T-cell (primary cell): ENCODE measurements around the gene PRMT5. TPM values are rescaled to one million over a fixed set of nuclear protein-coding genes. Genes with fewer than 3 reads are reported as not detected.

Source experiments
- ATAC-seq, 4 experiments: fragments of 200-7000 bp in 3 of 4; fragments of 150-1000 bp in 1 of 4; cut with Tn5 transposase; replicated peaks in 1 of 4; 1 replicate in 3 of 4; 2 replicates in 1 of 4; pipeline ENCODE4 v1.10.0; 2021; ENCODE audit warnings: moderate library complexity in 3 of 4, mild to moderate bottlenecking in 2 of 4, moderate number of reproducible peaks in 1 of 4
- CTCF ChIA-PET, 2 donors: fragments of 300-600 bp; sonication (Branson Sonifier 250); formaldehyde crosslinking; loops; one replicate each; lab custom pipeline; 2022; ENCODE audit warnings: antibody characterized with exemption in 2 of 2; lab: Charles Lee
- POLR2A ChIA-PET, 2 donors: fragments of 300-600 bp; sonication (Branson Sonifier 250); formaldehyde crosslinking; loops; one replicate each; lab custom pipeline; 2022; ENCODE audit warnings: antibody characterized with exemption in 2 of 2; lab: Charles Lee
- DNase-seq, 35 experiments: peaks; one replicate each; pipeline versions ENCODE4 v3.0.0 to v3.0.0-alpha.2; 2013 to 2023
- H3K27ac ChIP-seq: one replicate; pipeline ENCODE4 v1.5.1; 2013; ENCODE audit warnings: low read length
- H3K27me3 ChIP-seq, 2 experiments: replicated peaks in 1 of 2; 1 replicate in 1 of 2; 2 replicates in 1 of 2; pipeline versions ENCODE4 v1.6.1 to v1.7.0; 2013; ENCODE audit warnings: low read length in 1 of 2, mixed read lengths in 1 of 2; ENCODE audit not compliant: control insufficient read depth in 2 of 2, insufficient read depth in 2 of 2; ENCODE audit errors: extremely low read depth in 1 of 2
- H3K36me3 ChIP-seq, 2 donors: 1 replicate in 1 of 2; 2 replicates in 1 of 2; pipeline versions ENCODE4 v1.6.1 to v1.7.0; 2013; ENCODE audit warnings: low read length in 1 of 2; ENCODE audit not compliant: control insufficient read depth in 2 of 2, insufficient read depth in 1 of 2; ENCODE audit errors: extremely low read depth in 1 of 2
- H3K4me1 ChIP-seq, 2 experiments: 1 replicate in 1 of 2; 2 replicates in 1 of 2; pipeline versions ENCODE4 v1.6.1 to v1.7.0; 2013; ENCODE audit warnings: low read length in 2 of 2, mixed read lengths in 1 of 2; ENCODE audit not compliant: insufficient read depth in 2 of 2, control insufficient read depth in 1 of 2; ENCODE audit errors: extremely low read depth in 1 of 2
- H3K4me3 ChIP-seq, 2 donors: 1 replicate in 1 of 2; 2 replicates in 1 of 2; pipeline versions ENCODE4 v1.5.1 to v1.7.0; 2013; ENCODE audit warnings: mild to moderate bottlenecking in 2 of 2, low read length in 1 of 2, moderate library complexity in 1 of 2; ENCODE audit not compliant: control insufficient read depth in 1 of 2; ENCODE audit errors: extremely low read depth in 1 of 2
- H3K9me3 ChIP-seq: 2 replicates; pipeline ENCODE4 v1.7.0; 2013
- H3K27ac Mint-ChIP-seq, 2 donors: one replicate each; pipeline ENCODE4 v1.8.0; 2020 to 2021; ENCODE audit warnings: mild to moderate bottlenecking in 2 of 2, mixed read lengths in 2 of 2
- H3K27me3 Mint-ChIP-seq, 2 donors: one replicate each; pipeline ENCODE4 v1.8.0; 2021 to 2022; ENCODE audit warnings: mixed read lengths in 2 of 2
- H3K36me3 Mint-ChIP-seq: one replicate; pipeline ENCODE4 v1.8.0; 2021; ENCODE audit warnings: mixed read lengths
- H3K4me1 Mint-ChIP-seq, 3 donors: one replicate each; pipeline ENCODE4 v1.8.0; 2020 to 2022; ENCODE audit warnings: mixed read lengths in 3 of 3, mild to moderate bottlenecking in 1 of 3
- H3K4me3 Mint-ChIP-seq, 3 donors: one replicate each; pipeline ENCODE4 v1.8.0; 2020 to 2022; ENCODE audit warnings: mild to moderate bottlenecking in 3 of 3, mixed read lengths in 3 of 3, moderate library complexity in 3 of 3
- H3K9me3 Mint-ChIP-seq, 3 donors: one replicate each; pipeline ENCODE4 v1.8.0; 2020 to 2022; ENCODE audit warnings: mixed read lengths in 3 of 3
- WGBS: methylation state at CpG from one replicate; pipeline ENCODE4 v1.1.5; 2013; ENCODE audit warnings: missing lambda C conversion rate; ENCODE audit not compliant: insufficient coverage; 5-methylcytosine and 5-hydroxymethylcytosine counted together
- total RNA-seq, 35 experiments: library from RNA in 6 of 35; stranded (reverse) in 6 of 35; fragments of 120-200 nt in 1 of 35; gene quantifications; one replicate each; pipeline versions ENCODE4 v1.2.1 to v1.2.4 and lab custom pipeline; 2013 to 2026

PRMT5 gene
- total RNA-seq, 5 donors from 2014 or later (not counting 1 experiment from before 2014, with no cell fraction given) = 17.7 to 45.3 (median 37.5) TPM

- H3K4me1 Mint-ChIP-seq = peaks cover 46 to 54% (median 52%) of the 10 kb centered on the region in 3 donors
- Histone ChIP-seq H3K36me3 (peaks cover 0 to 9% of the 10 kb centered on the region in 2 donors), H3K27ac (no peak within 1 kb of the TSS), H3K4me1 (peaks cover 12 to 42% of the 10 kb centered on the region in 2 experiments), H3K9me3 (no peaks in the 10 kb centered on the region), H3K27me3 (no peaks in the 10 kb centered on the region), H3K4me3 (no peak within 1 kb of the TSS)
- 87% methylated on average over 11 of the region's 15 CpGs for WGBS
- ATAC-seq (no peak), DNase-seq (no peak)
- H3K27ac Mint-ChIP-seq = peak within 1 kb of the TSS; percentile 52 to 80
- ChIA-PET CTCF (interaction anchor here (0.7 to 2.0 kb wide), 4 partner anchors 10 to 313 kb away, joined by 3 to 7 read pairs (median 5); no protein-coding TSS in a partner anchor), POLR2A (no interaction called here)
- H3K36me3 Mint-ChIP-seq = peaks cover 10% of the 10 kb centered on the region
- no peaks in the 10 kb centered on the region for H3K9me3 Mint-ChIP-seq
- H3K27me3 Mint-ChIP-seq = no peaks in the 10 kb centered on the region
- H3K4me3 Mint-ChIP-seq = no peak within 1 kb of the TSS
These were observed 45.8 kb downstream of the PRMT5 start, which contains the start of gene REM2 for GRCh38 chr14:22883173-22883976. REM2 (plus strand) TSS chr14:22883222; CDS start chr14:22883288, 66 bp downstream.

- peak in 1 of 4 experiments; percentile 30 for ATAC-seq
- 83% methylated on average over 3 of the region's 6 CpGs for WGBS
- Histone ChIP-seq H3K36me3 (peaks cover under 1 to 16% of the 10 kb centered on the region in 2 donors), H3K27me3 (no peaks in the 10 kb centered on the region), H3K27ac (no peak overlapping the region), H3K9me3 (no peaks in the 10 kb centered on the region), H3K4me1 (peaks cover 7 to 35% of the 10 kb centered on the region in 2 experiments), H3K4me3 (no peak overlapping the region)
- DNase-seq = peak in 22 of 35 experiments; percentile 13 to 68 (median 31)
- no peak overlapping the region for H3K4me3 Mint-ChIP-seq
- H3K4me1 Mint-ChIP-seq = peaks cover 38 to 51% (median 49%) of the 10 kb centered on the region in 3 donors
- POLR2A ChIA-PET = interaction anchor here in 1 of 2 donors (1.1 kb wide), 1 partner anchor 14 kb away, joined by 3 read pairs; no protein-coding TSS in a partner anchor
- peaks cover 18% of the 10 kb centered on the region for H3K36me3 Mint-ChIP-seq
- CTCF ChIA-PET = interaction anchor here (0.6 to 2.1 kb wide), 8 partner anchors 9 to 903 kb away, joined by 3 to 13 read pairs (median 4); no protein-coding TSS in a partner anchor
- no peaks in the 10 kb centered on the region for H3K27me3 Mint-ChIP-seq
- H3K27ac Mint-ChIP-seq = no peak overlapping the region
- H3K9me3 Mint-ChIP-seq = no peaks in the 10 kb centered on the region
These were observed 46.5 kb downstream of the PRMT5 start for GRCh38 chr14:22882529-22883172.

DNA sequence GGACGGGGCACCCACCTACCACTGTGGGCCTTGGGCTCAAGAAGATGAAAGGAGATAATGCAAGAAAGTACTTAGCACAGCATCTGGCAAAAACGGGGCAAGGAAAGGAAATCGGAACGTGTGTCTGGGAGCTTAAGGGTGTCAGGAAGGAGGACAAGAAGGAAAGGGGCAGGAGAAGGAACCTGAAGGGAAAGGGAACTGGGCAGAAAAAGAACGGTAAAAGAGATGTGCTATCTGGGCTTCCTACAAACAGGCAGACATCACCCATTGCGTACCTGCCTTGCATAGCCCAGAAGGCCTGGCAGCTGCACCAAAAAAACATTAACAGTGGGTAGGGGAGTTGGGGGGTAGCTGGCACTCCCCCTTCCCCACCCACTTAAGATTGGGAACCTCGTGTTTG, 47.1 kb downstream of the PRMT5 start:
- Mint-ChIP-seq H3K4me3 (no peak overlapping the region), H3K4me1 (peaks cover 33 to 45% (median 43%) of the 10 kb centered on the region in 3 donors), H3K27ac (peak overlapping the region; percentile 0 to 5), H3K36me3 (peaks cover 20% of the 10 kb centered on the region), H3K27me3 (no peaks in the 10 kb centered on the region), H3K9me3 (no peaks in the 10 kb centered on the region)
- Histone ChIP-seq H3K4me1 (peaks cover 2 to 29% of the 10 kb centered on the region in 2 experiments), H3K36me3 (peaks cover 4 to 22% of the 10 kb centered on the region in 2 donors), H3K9me3 (no peaks in the 10 kb centered on the region), H3K27me3 (no peaks in the 10 kb centered on the region), H3K4me3 (no peak overlapping the region), H3K27ac (no peak overlapping the region)
- 68% methylated on average over 3 of the region's 7 CpGs for WGBS
- CTCF ChIA-PET = interaction anchor here (1.1 to 2.1 kb wide), 2 partner anchors 9 to 29 kb away, joined by 3 to 13 read pairs; no protein-coding TSS in a partner anchor
- DNase-seq (no peak), ATAC-seq (no peak)
- POLR2A ChIA-PET = interaction anchor here in 1 of 2 donors (1.1 kb wide), 1 partner anchor 14 kb away, joined by 3 read pairs; no protein-coding TSS in a partner anchor

- H3K9me3 Mint-ChIP-seq = no peaks in the 10 kb centered on the region
- POLR2A ChIA-PET = interaction anchor here in 1 of 2 donors (0.7 kb wide), 1 partner anchor 72 kb away, joined by 3 read pairs; no protein-coding TSS in a partner anchor
- no peak overlapping the region for H3K27ac ChIP-seq
These were observed 50.6 kb downstream of the PRMT5 start for GRCh38 chr14:22878271-22879246.

GRCh38 chr14:22877000-22877501, 52.1 kb downstream of the PRMT5 start:
- Mint-ChIP-seq H3K4me1 (peaks cover 22 to 47% (median 35%) of the 10 kb centered on the region in 3 donors), H3K9me3 (no peaks in the 10 kb centered on the region), H3K4me3 (no peak overlapping the region), H3K27me3 (no peaks in the 10 kb centered on the region), H3K36me3 (peaks cover 43% of the 10 kb centered on the region), H3K27ac (no peak overlapping the region)
- 96% methylated on average over 16 of the region's 22 CpGs for WGBS
- ChIA-PET POLR2A (no interaction called here), CTCF (no interaction called here)
- DNase-seq (no peak), ATAC-seq (no peak)
- Histone ChIP-seq H3K4me1 (peaks cover 5 to 37% of the 10 kb centered on the region in 2 experiments), H3K9me3 (no peaks in the 10 kb centered on the region), H3K36me3 (peaks cover 17 to 60% of the 10 kb centered on the region in 2 donors), H3K27ac (no peak overlapping the region), H3K27me3 (no peaks in the 10 kb centered on the region), H3K4me3 (no peak overlapping the region)

More at GRCh38 chr14:22878271-22879246, 50.6 kb downstream of the PRMT5 start:
- Histone ChIP-seq H3K27me3 (no peaks in the 10 kb centered on the region), H3K4me1 (peaks cover 0 to 38% of the 10 kb centered on the region in 2 experiments), H3K4me3 (no peak overlapping the region), H3K9me3 (no peaks in the 10 kb centered on the region), H3K36me3 (peaks cover 17 to 54% of the 10 kb centered on the region in 2 donors)
- WGBS = 94% methylated on average over 4 of the region's 8 CpGs
- CTCF ChIA-PET = no interaction called here
- Mint-ChIP-seq H3K4me1 (peaks cover 18 to 44% (median 37%) of the 10 kb centered on the region in 3 donors), H3K27ac (peak overlapping the region; percentile 40 to 79), H3K36me3 (peaks cover 38% of the 10 kb centered on the region), H3K4me3 (no peak overlapping the region), H3K27me3 (no peaks in the 10 kb centered on the region)
- DNase-seq = no peak
- no peak for ATAC-seq
